GM18907 (cell line): ENCODE measurements around the gene ME1.
A peak's percentile ranks its signal among the peaks of the same experiment; 100 is the strongest.
"Not testable (repeated sequence)": the region's sequence is repeated elsewhere in the genome, so short reads cannot be mapped to it uniquely, and the experiment has no call there.

Source experiments
- ATAC-seq: cut with Tn5 transposase; IDR thresholded peaks from one replicate; pipeline ENCODE4 v1.9.1; 2021; ENCODE audit warnings: mild to moderate bottlenecking, moderate library complexity; ENCODE audit not compliant: unreplicated experiment

ME1 gene

GRCh38 chr6:83260577-83260976, 170.3 kb downstream of the ME1 start:
- ATAC-seq: no peak

GRCh38 chr6:83258517-83258916, 172.3 kb downstream of the ME1 start:
- no peak for ATAC-seq

- no peak for ATAC-seq
Observed at GRCh38 chr6:83257791-83258190, 173.1 kb downstream of the ME1 start.

DNA sequence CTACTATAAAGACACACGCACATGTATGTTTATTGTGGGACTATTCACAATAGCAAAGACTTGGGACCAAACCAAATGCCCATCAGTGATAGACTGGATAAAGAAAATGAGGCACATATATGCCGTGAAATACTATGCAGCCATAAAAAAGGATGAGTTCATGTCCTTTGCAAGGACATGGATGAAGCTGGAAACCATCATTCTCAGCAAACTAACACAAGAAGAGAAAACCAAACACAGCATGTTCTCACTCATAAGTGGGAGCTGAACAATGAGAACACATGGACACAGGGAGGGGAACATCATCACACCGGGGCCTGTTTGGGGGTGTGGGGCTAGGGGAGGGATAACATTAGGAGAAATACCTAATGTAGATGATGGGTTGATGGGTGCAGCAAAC, 174.1 kb downstream of the ME1 start:
- not testable (repeated sequence) for ATAC-seq

GRCh38 chr6:83252719-83253118, 178.1 kb downstream of the ME1 start:
- ATAC-seq: no peak

DNA sequence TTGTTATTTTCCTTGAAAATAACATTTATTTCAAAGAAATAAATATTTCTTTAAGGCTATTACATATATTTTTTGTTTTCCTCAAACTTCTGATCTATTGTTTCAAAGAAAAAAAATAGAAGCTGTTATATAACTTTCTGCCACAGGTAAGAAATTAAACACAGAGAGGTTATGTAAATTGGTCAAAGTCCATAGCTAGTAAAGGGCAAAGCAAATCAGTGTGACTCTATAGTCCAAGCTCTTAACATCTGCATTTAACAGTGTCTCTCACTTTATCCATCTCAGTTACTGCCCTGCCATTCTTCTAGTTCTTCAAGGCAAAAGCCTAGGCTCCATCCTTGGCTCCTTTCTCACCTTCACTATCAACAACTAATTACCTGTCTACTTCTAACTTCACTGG, 180.6 kb downstream of the ME1 start:
- ATAC-seq: no peak

- no peak for ATAC-seq
Observed at GRCh38 chr6:83247471-83247870, 183.4 kb downstream of the ME1 start.

DNA sequence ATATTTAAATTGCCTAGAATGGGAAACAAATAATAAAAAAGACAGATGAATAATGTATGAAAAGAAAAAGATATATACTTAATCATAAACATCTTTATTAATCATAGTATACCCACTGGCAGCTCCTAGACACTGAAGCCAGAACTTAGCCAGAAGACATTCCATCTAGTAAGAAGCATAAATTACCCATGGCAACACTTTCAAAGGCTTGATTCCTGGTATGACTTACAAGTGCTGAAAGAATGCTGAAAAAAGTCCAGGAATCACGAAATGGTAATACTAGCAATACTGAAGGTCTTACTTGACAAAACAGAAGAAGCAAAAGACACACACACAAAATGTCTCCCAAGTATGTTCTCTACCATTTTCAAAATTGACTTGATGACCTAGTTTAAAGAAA, 199.7 kb downstream of the ME1 start:
- ATAC-seq: no peak

- ATAC-seq: no peak
Observed at GRCh38 chr6:83226517-83226916, 204.3 kb downstream of the ME1 start.

DNA sequence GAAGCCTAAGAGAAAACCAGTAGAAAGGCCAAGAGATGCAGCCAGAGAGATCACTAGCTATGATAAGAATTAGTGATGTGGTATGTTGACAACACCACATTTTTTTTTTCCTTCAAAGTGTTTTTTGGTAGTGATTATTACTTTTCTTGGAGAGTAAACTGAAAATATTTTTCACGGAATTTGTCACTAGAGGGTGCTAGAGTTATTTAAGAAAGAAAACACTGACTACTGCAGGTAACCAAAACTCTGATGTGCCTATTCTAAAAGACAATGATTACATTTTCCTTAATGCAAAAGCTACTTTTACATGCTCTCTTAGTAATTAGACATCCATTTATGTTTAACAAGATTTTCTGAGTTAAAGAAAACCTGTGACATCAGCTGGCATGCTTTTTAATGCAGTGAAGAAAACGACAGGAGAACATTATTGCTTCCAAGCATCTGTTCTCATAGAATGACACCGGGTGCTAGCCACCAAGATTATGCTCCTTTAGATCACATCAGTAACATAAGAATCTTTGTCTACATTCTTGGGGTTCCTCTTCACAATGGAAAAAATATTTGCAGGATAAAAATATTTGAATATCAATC, 208.9 kb downstream of the ME1 start:
- no peak for ATAC-seq

DNA sequence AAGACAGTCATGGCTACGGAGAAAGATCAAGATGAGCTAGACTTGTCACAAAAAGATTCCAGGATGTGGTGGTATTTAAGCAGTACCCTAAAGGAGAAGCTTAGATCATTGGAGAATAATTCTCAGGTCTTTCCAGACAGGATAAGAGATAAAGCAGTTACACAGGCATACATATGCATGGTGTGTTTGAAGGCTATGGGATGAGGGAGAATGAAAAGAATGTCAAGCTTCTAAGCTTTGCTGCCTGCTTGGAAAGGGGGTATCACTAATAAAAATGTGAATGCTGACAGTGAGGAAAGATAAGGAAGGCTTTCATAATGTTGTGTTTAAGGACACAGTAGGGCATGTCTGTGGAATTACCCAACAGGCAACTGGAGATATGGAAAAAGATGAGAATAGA, 209.6 kb downstream of the ME1 start:
- no peak for ATAC-seq

DNA sequence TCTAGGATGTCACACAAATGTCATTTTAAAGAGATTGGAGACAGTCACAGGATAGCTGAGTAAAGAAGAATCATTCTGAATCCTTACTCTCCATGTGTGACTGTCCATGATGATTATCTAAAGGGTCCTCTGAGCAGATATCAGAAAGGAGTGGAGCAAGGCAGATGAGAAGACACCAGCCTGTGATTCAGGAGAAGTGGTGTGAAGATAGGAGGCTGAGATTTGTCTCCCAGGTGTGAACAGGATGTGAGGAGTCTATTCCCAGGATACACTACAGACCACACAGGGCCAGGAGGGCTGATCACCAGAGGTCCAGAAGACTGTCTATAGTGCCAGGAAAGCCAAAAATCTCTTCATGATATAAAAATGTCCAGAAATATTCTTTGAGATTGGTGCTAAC, 210.7 kb downstream of the ME1 start:
- no peak for ATAC-seq

DNA sequence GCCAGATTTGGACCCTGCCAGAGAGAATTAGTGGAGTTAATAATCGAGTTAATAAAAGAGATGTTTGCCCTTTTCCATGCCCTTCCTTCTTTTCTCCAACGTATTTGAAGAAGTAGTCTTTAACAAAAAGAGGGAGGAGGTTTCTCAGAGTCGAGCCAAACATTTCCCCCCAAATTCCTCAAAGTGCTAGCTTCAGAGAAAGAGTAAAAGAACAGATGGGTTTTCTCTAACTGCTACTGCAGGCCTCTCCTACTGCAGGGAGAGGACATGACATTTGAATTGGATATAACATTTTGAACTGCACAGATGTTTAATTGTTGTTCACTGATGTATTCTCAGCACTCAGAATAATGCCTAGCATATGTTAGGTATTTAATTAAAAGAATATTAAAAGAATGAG, 212.2 kb downstream of the ME1 start:
- ATAC-seq: no peak

DNA sequence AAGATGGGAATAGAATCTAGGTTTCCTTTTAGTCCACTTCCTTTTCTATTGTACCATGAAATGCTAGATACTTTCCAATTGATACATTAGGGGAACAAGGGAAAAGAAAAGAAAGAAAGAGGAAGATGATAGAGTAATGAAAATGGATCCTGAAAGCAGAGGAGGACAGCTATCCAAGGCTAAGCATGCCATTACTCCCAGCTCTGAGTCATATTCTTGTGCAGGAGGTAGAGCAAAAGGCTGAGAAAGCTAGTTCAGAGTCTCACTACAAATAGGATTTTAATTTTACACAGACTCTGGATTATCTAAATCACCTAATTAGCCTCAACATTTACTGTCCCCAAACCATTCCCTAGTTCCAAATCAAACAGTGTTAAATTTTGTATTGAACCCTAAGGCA, 214.0 kb downstream of the ME1 start:
- no peak for ATAC-seq

DNA sequence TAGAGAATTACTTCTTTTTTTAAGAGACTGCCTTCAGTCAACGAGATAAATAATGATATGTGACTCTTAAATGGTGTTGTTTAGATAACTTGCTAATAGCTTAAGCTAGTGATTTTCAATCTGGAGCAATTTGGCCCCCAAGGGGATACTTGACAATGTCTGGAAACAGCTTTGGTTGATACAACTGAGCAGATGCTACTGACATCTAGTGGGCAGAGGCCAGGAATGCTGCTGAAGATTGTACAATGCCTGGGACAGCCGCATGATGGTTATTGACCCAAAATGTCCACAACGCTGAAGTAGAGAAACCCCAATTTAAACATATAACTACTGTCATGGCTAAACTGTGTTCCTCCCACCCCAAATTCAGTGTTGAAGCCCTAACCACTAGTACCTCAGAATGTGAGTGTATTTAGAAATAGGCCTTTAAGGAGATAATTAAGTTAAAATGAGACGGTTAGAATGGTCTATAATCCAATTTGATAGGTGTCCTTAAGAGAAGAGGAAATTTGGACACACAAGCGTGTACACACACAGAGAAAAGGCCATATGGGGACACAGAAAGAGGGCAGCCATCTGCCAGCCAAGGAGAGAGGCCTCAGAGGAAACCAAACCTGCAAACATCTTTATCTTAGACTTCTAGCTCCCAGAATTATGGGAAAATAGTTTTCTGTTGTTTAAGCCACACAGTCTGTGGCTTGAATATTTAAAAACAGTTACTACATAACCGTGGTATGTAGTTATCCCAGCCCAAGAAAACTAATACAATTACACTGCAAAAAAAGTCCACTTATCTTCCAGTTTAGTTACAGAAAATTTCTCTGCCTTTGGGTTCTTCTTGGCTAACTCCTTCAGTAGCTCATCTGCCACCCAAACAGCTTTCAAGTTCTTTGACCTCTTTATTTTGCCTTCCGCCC, 215.5 kb downstream of the ME1 start:
- ATAC-seq: peak; percentile 100

GRCh38 chr6:83202031-83202430, 228.8 kb downstream of the ME1 start:
- ATAC-seq: no peak

- ATAC-seq: no peak
Observed at GRCh38 chr6:83199863-83200225, 231.0 kb downstream of the ME1 start.

DNA sequence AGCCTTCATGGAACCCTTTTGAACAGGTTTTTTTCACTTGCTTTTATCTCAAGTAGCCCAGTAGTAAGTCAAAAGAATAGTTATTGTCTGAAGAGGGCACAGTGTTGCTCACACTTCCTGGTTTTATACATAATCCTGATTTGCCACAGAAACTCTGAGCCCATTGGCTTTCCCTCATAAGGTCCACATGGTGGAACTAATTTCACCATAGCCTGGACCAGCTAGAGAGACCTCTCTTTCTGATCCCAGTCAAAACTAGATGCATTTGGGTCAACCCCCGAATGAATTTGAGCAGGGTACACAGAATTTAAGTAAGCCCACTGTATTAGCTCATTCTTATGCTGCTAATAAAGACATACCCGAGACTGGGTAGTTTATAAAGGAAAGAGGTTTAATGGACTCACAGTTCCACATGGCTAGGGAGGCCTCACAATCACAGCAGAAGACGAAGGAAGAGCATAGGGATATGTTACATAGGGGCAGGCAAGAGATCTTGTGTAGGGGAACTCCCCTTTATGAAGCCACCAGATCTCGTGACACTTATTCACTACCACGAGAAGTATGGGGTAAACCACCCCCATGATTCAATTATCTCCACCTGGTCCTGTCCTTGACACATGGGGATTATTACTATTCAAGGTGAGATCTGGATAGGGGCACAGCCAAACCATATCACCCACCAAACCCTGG, 231.5 kb downstream of the ME1 start:
- ATAC-seq: peak; percentile 68

DNA sequence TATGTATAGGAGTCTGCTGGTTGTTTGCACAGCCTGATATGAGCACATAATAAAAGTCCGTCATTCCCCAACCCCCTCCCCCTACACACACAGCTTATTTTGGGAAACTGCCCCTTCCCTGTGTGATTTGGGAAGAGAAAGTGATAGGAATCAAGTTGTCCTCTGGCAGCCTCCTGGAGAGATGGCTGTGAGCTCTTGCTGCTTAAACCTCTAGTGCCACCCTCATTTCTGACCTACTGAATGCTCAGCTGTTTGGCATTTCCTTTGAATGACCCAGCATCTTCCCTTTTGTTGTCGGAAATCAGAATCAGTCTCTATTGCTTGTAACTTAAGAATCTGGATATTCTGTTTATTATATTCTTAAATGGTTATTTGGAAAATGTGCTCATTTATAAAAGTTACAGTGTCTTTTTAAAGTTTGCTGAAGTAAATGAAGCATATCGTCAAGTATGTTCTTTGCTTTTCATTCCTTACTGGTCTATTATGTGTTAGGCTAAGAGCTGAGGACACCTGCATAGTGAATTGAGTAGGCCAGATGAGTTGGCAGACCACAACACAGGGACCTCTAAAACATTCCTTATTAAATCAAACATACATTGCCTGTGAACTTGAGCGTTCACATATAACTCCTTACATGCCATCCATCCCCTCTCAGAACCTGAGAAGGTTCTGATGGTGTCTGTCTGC, 232.2 kb downstream of the ME1 start:
- no peak for ATAC-seq

- ATAC-seq: peak; percentile 32
Observed at GRCh38 chr6:83193747-83194566, 236.9 kb downstream of the ME1 start.
